Left lung (tissue), 10 donors: ENCODE data around the gene DLGAP1. TPM values are rescaled to one million over a fixed set of nuclear protein-coding genes. Genes with fewer than 3 reads are reported as not detected.

Experiments used
- ATAC-seq: fragments of 200-7000 bp; cut with Tn5 transposase; one replicate; pipeline ENCODE4 v1.9.1; 2020; ENCODE audit warnings: moderate library complexity
- DNase-seq, 4 donors: peaks; one replicate each; pipeline ENCODE4 v3.0.0-alpha.2; 2013 to 2020
- H3K27ac ChIP-seq, 2 donors: fragments of 200-600 bp; sonication (generic) in 1 of 2; one replicate each; pipeline versions ENCODE4 v1.5.0 to v1.8.0; 2020 to 2021
- H3K27me3 ChIP-seq, 2 donors: fragments of 200-600 bp; sonication (generic) in 1 of 2; one replicate each; pipeline versions ENCODE4 v1.5.0 to v1.8.0; 2020 to 2021
- H3K36me3 ChIP-seq, 2 donors: fragments of 200-600 bp; sonication (generic) in 1 of 2; one replicate each; pipeline versions ENCODE4 v1.5.0 to v1.8.0; 2020 to 2021
- H3K4me1 ChIP-seq, 2 donors: fragments of 200-600 bp; one replicate each; pipeline ENCODE4 v1.8.0; 2021
- H3K4me3 ChIP-seq, 2 donors: fragments of 200-600 bp; sonication (generic) in 1 of 2; one replicate each; pipeline versions ENCODE4 v1.5.0 to v1.8.0; 2020 to 2021; ENCODE audit warnings: mild to moderate bottlenecking in 1 of 2
- H3K9me3 ChIP-seq, 2 donors: fragments of 200-600 bp; sonication (generic) in 1 of 2; one replicate each; pipeline versions ENCODE4 v1.5.0 to v1.8.0; 2020 to 2021
- CTCF ChIP-seq, 2 donors: fragments of 200-600 bp; sonication (generic) in 1 of 2; IDR thresholded peaks; one replicate each; pipeline versions ENCODE4 v1.5.0 to v1.8.0; 2021; ENCODE audit warnings: antibody characterized with exemption in 2 of 2
- intact Hi-C, 2 donors: fragments of 100-400 bp; cut with DNase I; formaldehyde crosslinking; loops; one replicate each; pipeline versions ENCODE4 v1.11.2 to v1.14.2; 2022
- polyA plus RNA-seq, 6 donors: library from polyadenylated mRNA; unstranded; fragments of 120-200 nt; gene quantifications; one replicate each; pipeline ENCODE4 v1.2.1, GENCODE V29; 2013; ENCODE audit not compliant: insufficient read length in 6 of 6
- total RNA-seq, 2 donors: library from RNA; stranded (reverse); fragmentation: NEBNext Ultra II Directional; extraction: Animal tissue kit (Norgen Biotek cat#: 25700); gene quantifications; one replicate each; pipeline ENCODE4 v1.2.1, GENCODE V29; 2021
- donor health status: DM: no; HTN: yes; CAD: no.
- donor health status: DM: no; HTN: no; CAD: no.

Gene DLGAP1
- total and polyA plus RNA-seq, 8 donors: 1.6 to 4.0 (median 2.1) TPM

GRCh38 chr18:3906116-3906750 lies 548.9 kb downstream of the DLGAP1 start:
- DNase-seq (no peak), ATAC-seq (no peak)
- no peak for TF ChIP-seq CTCF (IDR thresholded peaks at IDR 0.05)
- Histone ChIP-seq H3K4me1 (no peaks in the 10 kb centered on the region), H3K36me3 (no peaks in the 10 kb centered on the region), H3K27ac (no peak overlapping the region), H3K9me3 (no peaks in the 10 kb centered on the region), H3K27me3 (no peaks in the 10 kb centered on the region), H3K4me3 (no peak overlapping the region)
- intact Hi-C loops: no loop called here

GRCh38 chr18:3903337-3903736 lies 551.8 kb downstream of the DLGAP1 start:
- DNase-seq (no peak), ATAC-seq (no peak)
- no peak overlapping the region for H3K4me3 ChIP-seq
- no peak for TF ChIP-seq CTCF (IDR thresholded peaks at IDR 0.05)
- no peaks in the 10 kb centered on the region for H3K36me3 ChIP-seq
- H3K9me3 ChIP-seq: no peaks in the 10 kb centered on the region
- no peaks in the 10 kb centered on the region for H3K4me1 ChIP-seq
- H3K27me3 ChIP-seq: no peaks in the 10 kb centered on the region
- H3K27ac ChIP-seq: no peak overlapping the region
- intact Hi-C loops: no loop called here

GRCh38 chr18:3902676-3903075 lies 552.4 kb downstream of the DLGAP1 start:
- TF ChIP-seq CTCF (IDR thresholded peaks at IDR 0.05): no peak
- H3K9me3 ChIP-seq: no peaks in the 10 kb centered on the region
- intact Hi-C loops: no loop called here
- H3K36me3 ChIP-seq: no peaks in the 10 kb centered on the region
- DNase-seq (no peak), ATAC-seq (no peak)
- no peak overlapping the region for H3K27ac ChIP-seq
- H3K27me3 ChIP-seq: no peaks in the 10 kb centered on the region
- H3K4me1 ChIP-seq: no peaks in the 10 kb centered on the region
- H3K4me3 ChIP-seq: no peak overlapping the region

- Histone ChIP-seq H3K36me3 (no peaks in the 10 kb centered on the region), H3K4me3 (no peak overlapping the region), H3K9me3 (no peaks in the 10 kb centered on the region), H3K27ac (no peak overlapping the region), H3K4me1 (no peaks in the 10 kb centered on the region), H3K27me3 (no peaks in the 10 kb centered on the region)
- intact Hi-C loops: no loop called here
- DNase-seq (no peak), ATAC-seq (no peak)
- no peak for TF ChIP-seq CTCF (IDR thresholded peaks at IDR 0.05)
These were observed 553.3 kb downstream of the DLGAP1 start for GRCh38 chr18:3901811-3902210.

- H3K4me1 ChIP-seq: no peaks in the 10 kb centered on the region
- DNase-seq (no peak), ATAC-seq (no peak)
- no peak for TF ChIP-seq CTCF (IDR thresholded peaks at IDR 0.05)
- no peaks in the 10 kb centered on the region for H3K9me3 ChIP-seq
- no peaks in the 10 kb centered on the region for H3K27me3 ChIP-seq
- no peak overlapping the region for H3K4me3 ChIP-seq
- intact Hi-C loops: no loop called here
- H3K27ac ChIP-seq: no peak overlapping the region
- H3K36me3 ChIP-seq: no peaks in the 10 kb centered on the region
These were observed 554.1 kb downstream of the DLGAP1 start for GRCh38 chr18:3901042-3901441.
